ENCODE results near the gene C20orf204. TPM values are rescaled to one million over a fixed set of nuclear protein-coding genes. Genes with fewer than 3 reads are reported as not detected.

C20orf204 gene, protein sequence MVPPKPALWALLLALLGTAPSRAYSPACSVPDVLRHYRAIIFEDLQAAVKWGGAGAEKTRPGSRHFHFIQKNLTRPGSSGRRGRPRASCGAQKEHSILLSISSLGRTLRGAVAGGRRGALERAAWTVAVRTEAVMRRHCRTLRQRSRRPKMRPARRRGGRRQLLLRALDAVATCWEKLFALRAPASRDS
- total RNA-seq = 1 to 10 TPM; 2.7 to 3.6 TPM

GRCh38 chr20:64035933-64036345, at the start of gene C20orf204:
TSS of gene C20orf204 (plus strand) at chr20:64036182. CDS start at chr20:64036324, 142 bp downstream.

DNA sequence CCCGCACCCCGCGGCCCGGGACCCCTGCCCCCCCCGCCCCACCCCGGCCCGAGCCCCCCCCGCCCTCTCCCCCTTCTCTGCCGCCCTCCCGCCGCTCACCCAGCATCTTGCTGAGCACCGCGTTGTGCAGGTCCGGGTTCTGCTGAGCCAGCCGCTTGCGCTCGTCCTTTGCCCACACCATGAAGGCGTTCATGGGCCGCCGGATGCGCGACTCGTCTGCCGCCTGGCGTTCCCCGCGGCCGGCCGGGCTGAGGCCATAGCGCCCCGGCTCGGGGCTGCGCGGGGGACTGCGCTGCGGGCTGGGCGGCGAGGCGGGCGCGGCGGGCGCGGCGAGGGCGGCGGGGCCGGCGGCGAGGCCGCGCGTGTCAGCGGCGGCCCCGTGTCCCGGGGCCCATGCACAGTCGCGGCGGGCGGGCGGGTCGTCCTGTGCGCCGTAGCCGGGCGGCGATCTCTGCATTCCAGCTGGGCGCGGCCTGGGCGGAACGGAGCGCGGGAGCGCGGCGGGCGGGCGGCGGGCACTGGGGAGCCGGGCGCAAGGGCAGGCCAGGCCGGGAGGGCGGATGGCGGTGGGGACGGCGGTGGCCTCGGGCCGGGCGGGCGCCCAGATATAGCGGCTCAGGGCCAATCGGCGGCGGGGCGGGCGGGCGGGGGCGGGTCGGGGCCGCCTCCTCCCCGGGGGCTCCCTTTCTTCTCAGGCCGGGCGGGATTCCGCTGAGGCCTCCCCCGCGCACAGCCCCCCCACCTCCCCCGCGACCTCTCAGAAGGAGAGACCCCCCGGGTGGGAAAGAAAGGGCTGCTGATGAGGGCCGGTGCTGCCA, 13.3 kb downstream of the C20orf204 start, which contains the start of gene SOX18:
Gene SOX18, minus strand, starts transcription at position 580 of the 818 bp plus-strand sequence. Its CDS starts 123 bp downstream, at position 457.

GRCh38 chr20:64062596-64063388, 26.8 kb downstream of the C20orf204 start, which contains the start of gene TCEA2:
TSS of gene TCEA2 (plus strand) at chr20:64063198. CDS start at chr20:64063313, 115 bp downstream.

DNA sequence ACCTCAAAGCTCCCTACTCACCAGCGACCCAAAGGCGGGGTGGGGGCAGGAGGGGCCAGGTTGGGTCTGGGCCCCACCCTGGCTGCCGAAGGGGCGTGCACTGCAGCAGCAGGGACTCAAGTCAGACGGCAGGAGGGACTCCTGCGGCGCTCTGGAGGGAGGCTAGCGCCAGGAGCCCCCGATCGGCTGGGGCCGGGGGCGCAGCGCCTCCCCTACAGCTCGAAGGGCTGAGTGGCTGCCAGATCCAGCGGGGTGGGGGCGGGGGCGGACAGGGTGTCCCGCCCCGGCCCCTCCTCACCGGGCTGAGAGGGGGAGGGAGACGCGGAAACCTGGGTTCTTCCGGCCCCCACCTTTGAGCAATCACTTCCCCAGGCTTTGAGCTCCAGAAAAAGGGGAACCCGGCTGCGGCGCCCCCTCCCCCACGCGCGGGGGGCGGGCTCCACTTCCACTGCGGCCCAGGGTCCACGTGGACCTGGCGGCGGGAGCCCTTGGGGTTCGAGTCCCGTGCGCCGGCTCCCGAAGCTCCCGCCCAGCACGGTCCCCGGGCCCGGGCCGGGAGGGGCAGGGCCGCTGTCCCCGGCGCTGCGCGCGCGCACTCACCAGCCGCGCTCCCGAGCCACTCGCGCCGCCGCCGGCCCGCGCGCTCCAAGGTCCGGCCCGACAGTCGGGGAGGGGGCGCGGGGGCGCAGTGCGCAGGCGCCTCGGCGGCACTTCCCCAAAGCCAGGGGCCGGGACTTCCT, 43.5 kb downstream of the C20orf204 start, which contains the start of gene RGS19:
Gene RGS19, minus strand, starts transcription at position 246 of the 740 bp plus-strand sequence. CDS start 2,632 bp downstream, outside the sequence.

DNA sequence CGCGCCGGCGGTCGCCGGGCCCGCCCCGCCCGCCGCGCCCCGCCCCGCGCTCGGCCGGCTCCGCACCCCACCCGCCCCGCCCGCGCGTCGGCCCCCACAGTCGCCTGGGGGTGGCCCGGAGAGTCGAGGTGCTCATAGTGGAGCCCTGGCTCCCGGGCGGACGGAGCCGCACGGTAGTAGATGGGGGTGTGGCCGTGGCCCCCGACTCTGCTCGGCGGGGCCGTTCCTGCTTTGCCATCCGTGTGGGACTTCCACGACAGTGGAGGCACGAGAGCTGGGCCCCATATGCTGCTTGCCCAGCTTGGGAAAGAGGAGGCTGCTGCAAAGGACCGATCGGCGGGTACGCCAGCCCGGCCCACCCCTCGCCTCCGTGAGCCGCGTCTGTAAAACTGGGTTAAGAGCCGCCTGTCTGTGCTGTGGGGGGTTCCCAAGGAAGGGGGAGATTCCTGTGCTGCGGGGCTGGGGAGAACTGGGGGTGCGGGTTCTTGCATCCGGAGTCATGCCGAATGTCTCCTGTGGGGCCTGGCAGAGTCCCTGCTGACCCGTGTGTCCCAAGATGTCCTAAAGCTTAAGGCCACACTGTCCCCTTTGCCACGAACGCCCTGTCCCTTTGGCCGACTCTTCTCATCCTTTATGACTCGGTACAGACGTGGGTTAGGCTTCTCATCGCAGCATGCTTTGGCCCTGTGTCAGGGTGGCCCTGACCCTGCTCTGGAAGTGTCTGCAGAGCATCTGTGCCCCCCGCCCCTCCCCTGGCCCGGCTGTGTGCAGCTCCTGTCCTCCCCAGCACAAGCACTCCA, 44.2 kb downstream of the C20orf204 start, which contains the start of gene OPRL1:
Gene OPRL1, plus strand, starts transcription at position 70 of the 800 bp plus-strand sequence. CDS start 12,639 bp downstream, outside the sequence.

GRCh38 chr20:64083804-64084684, 48.1 kb downstream of the C20orf204 start, which contains the start of gene LKAAEAR1:
TSS of gene LKAAEAR1 (minus strand) at chr20:64084398. CDS start at chr20:64084219, 179 bp downstream.

Small RNA genes within 50 kb of the gene (microRNA-seq; reads per million reads assigned to microRNA genes)
- gene MIR6813 (ENCODE audit: borderline microRNAs expressed, borderline replicate concordance) = 1.5 reads per million

Other genes with a start within 250 kb of the C20orf204 start
- under 1 TPM; 0.05 to 0.10 TPM for gene ZBTB46, start 204.9 kb upstream of the C20orf204 start, total RNA-seq
- gene ABHD16B, start 174.7 kb upstream of the C20orf204 start, total RNA-seq = under 1 TPM in 1 of 2 experiments, not detected in 1; 0.13 TPM
- gene TPD52L2, start 170.9 kb upstream of the C20orf204 start, total RNA-seq = 10 to 100 TPM; 42.7 to 44.8 TPM
- gene DNAJC5, start 141.1 kb upstream of the C20orf204 start, total RNA-seq = 10 to 100 TPM; 48.1 to 51.1 TPM
- 10 to 100 TPM; 37.3 to 40.1 TPM for gene UCKL1, start 79.8 kb upstream of the C20orf204 start, total RNA-seq
- gene ZNF512B, start 66.3 kb upstream of the C20orf204 start, total RNA-seq = 10 to 100 TPM; 23.4 to 24.6 TPM
- 10 to 100 TPM; 20.5 to 20.7 TPM for gene SAMD10, start 56.5 kb upstream of the C20orf204 start, total RNA-seq
- gene PRPF6, start 55.0 kb upstream of the C20orf204 start, total RNA-seq = 10 to 100 TPM; 71.1 to 71.3 TPM
- under 1 TPM; 0.28 to 0.31 TPM for gene SOX18, start 13.5 kb downstream of the C20orf204 start, total RNA-seq
- gene TCEA2, start 27.0 kb downstream of the C20orf204 start, total RNA-seq = 10 to 100 TPM; 65.0 to 69.1 TPM
- 100 to 1,000 TPM; 117 to 124 TPM for gene RGS19, start 43.3 kb downstream of the C20orf204 start, total RNA-seq
- 1 to 10 TPM; 1.8 to 1.9 TPM for gene OPRL1, start 43.9 kb downstream of the C20orf204 start, total RNA-seq
- under 1 TPM; 0.31 to 0.45 TPM for gene LKAAEAR1, start 48.2 kb downstream of the C20orf204 start, total RNA-seq
- not detected for gene NPBWR2, start 71.4 kb downstream of the C20orf204 start, total RNA-seq
- not detected for gene MYT1, start 128.3 kb downstream of the C20orf204 start, total RNA-seq
- 10 to 100 TPM; 75.0 to 78.9 TPM for gene PCMTD2, start 219.6 kb downstream of the C20orf204 start, total RNA-seq

Measured in activated naive CD4-positive, alpha-beta T cell treated with anti-CD3 and anti-CD28 coated beads, Interleukin-2, amount 10 ng/mL, durations not matched to agents 5 hours and 36 hours (primary cell).